Breast epithelium (tissue), 4 donors: ENCODE results near the gene TGOLN2. TPM values are rescaled to one million over a fixed set of nuclear protein-coding genes. Genes with fewer than 3 reads are reported as not detected.
"Not testable (repeated sequence)": the region's sequence is repeated elsewhere in the genome, so short reads cannot be mapped to it uniquely, and the experiment has no call there.

Source experiments
- DNase-seq, 2 donors: peaks; one replicate each; pipeline ENCODE4 v3.0.0-alpha.2; 2019; ENCODE audit warnings: low spot score in 2 of 2
- H3K27ac ChIP-seq, 2 donors: fragments of 200-600 bp; sonication (generic) in 1 of 2; one replicate each; pipeline ENCODE4 v1.5.1; 2016 to 2019; ENCODE audit warnings: mild to moderate bottlenecking in 1 of 2
- H3K27me3 ChIP-seq, 2 donors: fragments of 200-600 bp; sonication (generic) in 1 of 2; one replicate each; pipeline versions ENCODE4 v1.5.1 to v1.6.0; 2017 to 2019; ENCODE audit warnings: control low read depth in 1 of 2, mild to moderate bottlenecking in 1 of 2
- H3K36me3 ChIP-seq: fragments of 200-600 bp; one replicate; pipeline ENCODE4 v1.5.1; 2019
- H3K4me1 ChIP-seq, 2 donors: fragments of 200-600 bp; sonication (generic); one replicate each; pipeline ENCODE4 v1.5.1; 2016 to 2019; ENCODE audit warnings: control low read depth in 1 of 2
- H3K4me3 ChIP-seq, 3 donors: fragments of 200-600 bp; sonication (generic); 1 replicate in 2 of 3; 2 replicates in 1 of 3; pipeline ENCODE4 v1.5.1; 2016 to 2019; ENCODE audit warnings: mild to moderate bottlenecking in 3 of 3, moderate library complexity in 2 of 3
- H3K9me3 ChIP-seq, 2 donors: fragments of 200-600 bp; sonication (generic) in 1 of 2; one replicate each; pipeline ENCODE4 v1.5.1; 2016 to 2019; ENCODE audit warnings: control low read depth in 1 of 2
- CTCF ChIP-seq, 3 donors: fragments of 450-650 bp; IDR thresholded peaks; one replicate each; pipeline ENCODE4 v1.5.1; 2016 to 2017; ENCODE audit warnings: antibody characterized with exemption in 3 of 3, mild to moderate bottlenecking in 3 of 3, moderate library complexity in 3 of 3
- POLR2A ChIP-seq: fragments of 450-650 bp; IDR thresholded peaks from one replicate; pipeline ENCODE4 v1.6.1; 2016; ENCODE audit warnings: antibody characterized with exemption, mild to moderate bottlenecking, moderate library complexity
- POLR2AphosphoS5 ChIP-seq, 3 donors: sonication (generic); formaldehyde crosslinking; IDR thresholded peaks; one replicate each; pipeline ENCODE4 v1.6.1; 2017; ENCODE audit warnings: antibody characterized with exemption in 3 of 3
- intact Hi-C: fragments of 100-400 bp; cut with DNase I; formaldehyde crosslinking; loops from one replicate; pipeline ENCODE4 v1.15.1; 2023; ENCODE audit warnings: low total_unique reads
- total RNA-seq, 3 donors: library from RNA; depleted of rRNA; stranded (reverse); fragments of >200 nt; gene quantifications; one replicate each; pipeline ENCODE4 v1.1.0, GENCODE V29; 2016

Gene TGOLN2
- total RNA-seq, 3 donors from 2014 or later: 111 to 161 (median 117) TPM

GRCh38 chr2:85347599-85347998, 19.8 kb upstream of the TGOLN2 start:
- Histone ChIP-seq H3K4me3 (no peak overlapping the region), H3K36me3 (no peaks in the 10 kb centered on the region), H3K27me3 (no peaks in the 10 kb centered on the region), H3K27ac (no peak overlapping the region), H3K9me3 (no peaks in the 10 kb centered on the region), H3K4me1 (no peaks in the 10 kb centered on the region)
- no peak for TF ChIP-seq POLR2AphosphoS5 (IDR thresholded peaks at IDR 0.05)
- TF ChIP-seq POLR2A: no peak
- no peak for TF ChIP-seq CTCF (IDR thresholded peaks at IDR 0.05)
- DNase-seq: no peak
- intact Hi-C loops: no loop called here

- TF ChIP-seq POLR2A: no peak
- Histone ChIP-seq H3K36me3 (no peaks in the 10 kb centered on the region), H3K9me3 (no peaks in the 10 kb centered on the region), H3K27ac (no peak overlapping the region), H3K4me3 (no peak overlapping the region), H3K4me1 (no peaks in the 10 kb centered on the region), H3K27me3 (no peaks in the 10 kb centered on the region)
- intact Hi-C loops: no loop called here
- DNase-seq: no peak
Measured at GRCh38 chr2:85344356-85344954, 16.7 kb upstream of the TGOLN2 start.

GRCh38 chr2:85343207-85343895, 15.6 kb upstream of the TGOLN2 start:
- DNase-seq, H3K27ac ChIP-seq, H3K36me3 ChIP-seq: not testable (repeated sequence)

GRCh38 chr2:85342156-85342555, 14.4 kb upstream of the TGOLN2 start:
- intact Hi-C loops: no loop called here
- no peaks in the 10 kb centered on the region for H3K36me3 ChIP-seq
- H3K4me3 ChIP-seq: no peak overlapping the region
- H3K9me3 ChIP-seq: no peaks in the 10 kb centered on the region
- no peak overlapping the region for H3K27ac ChIP-seq
- no peaks in the 10 kb centered on the region for H3K27me3 ChIP-seq
- DNase-seq: no peak
- TF ChIP-seq POLR2AphosphoS5 (IDR thresholded peaks at IDR 0.05): no peak
- no peak for TF ChIP-seq CTCF (IDR thresholded peaks at IDR 0.05)
- TF ChIP-seq POLR2A: no peak
- H3K4me1 ChIP-seq: no peaks in the 10 kb centered on the region

More at GRCh38 chr2:85343207-85343895, 15.6 kb upstream of the TGOLN2 start:
- H3K9me3 ChIP-seq, H3K4me1 ChIP-seq, H3K27me3 ChIP-seq, H3K4me3 ChIP-seq, intact Hi-C loops: not testable (repeated sequence)

GRCh38 chr2:85341269-85342029, 13.7 kb upstream of the TGOLN2 start:
- intact Hi-C loops: no loop called here
- DNase-seq: no peak
- no peaks in the 10 kb centered on the region for H3K27me3 ChIP-seq
- H3K4me1 ChIP-seq: no peaks in the 10 kb centered on the region
- no peaks in the 10 kb centered on the region for H3K9me3 ChIP-seq
- H3K4me3 ChIP-seq: no peak overlapping the region
- no peaks in the 10 kb centered on the region for H3K36me3 ChIP-seq
- TF ChIP-seq POLR2A (no peak), CTCF (IDR thresholded peaks at IDR 0.05) (no peak), POLR2AphosphoS5 (IDR thresholded peaks at IDR 0.05) (no peak)
- H3K27ac ChIP-seq: no peak overlapping the region
